Esophagus muscularis mucosa (tissue), 4 donors: Measurements from ENCODE around the gene TBC1D22A. TPM values are rescaled to one million over a fixed set of nuclear protein-coding genes. Genes with fewer than 3 reads are reported as not detected.

ENCODE experiments used
- DNase-seq: peaks from one replicate; pipeline ENCODE4 v3.0.0-alpha.2; 2017; ENCODE audit errors: extremely low spot score
- H3K27ac ChIP-seq, 4 donors: fragments of 200-600 bp; sonication (generic); replicated peaks in 1 of 4; 1 replicate in 3 of 4; 2 replicates in 1 of 4; pipeline ENCODE4 v1.5.1; 2016 to 2019; ENCODE audit warnings: mild to moderate bottlenecking in 1 of 4
- H3K27me3 ChIP-seq, 4 donors: fragments of 200-600 bp; sonication (generic); one replicate each; pipeline versions ENCODE4 v1.5.1 to v1.6.0; 2016 to 2019
- H3K36me3 ChIP-seq, 4 donors: fragments of 200-600 bp; sonication (generic); one replicate each; pipeline ENCODE4 v1.5.1; 2016 to 2019
- H3K4me1 ChIP-seq, 4 donors: fragments of 200-600 bp; sonication (generic); one replicate each; pipeline ENCODE4 v1.5.1; 2016 to 2019
- H3K4me3 ChIP-seq, 4 donors: fragments of 200-600 bp; sonication (generic); 1 replicate in 2 of 4; 2 replicates in 2 of 4; pipeline ENCODE4 v1.5.1; 2016 to 2019; ENCODE audit warnings: mild to moderate bottlenecking in 4 of 4, moderate library complexity in 1 of 4
- H3K9me3 ChIP-seq, 4 donors: fragments of 200-600 bp; sonication (generic); 1 replicate in 3 of 4; 2 replicates in 1 of 4; pipeline ENCODE4 v1.5.1; 2016 to 2019
- EP300 ChIP-seq: sonication (generic); formaldehyde crosslinking; IDR thresholded peaks from one replicate; pipeline ENCODE4 v1.6.1; 2017; ENCODE audit warnings: antibody characterized with exemption
- POLR2A ChIP-seq: fragments of 450-650 bp; IDR thresholded peaks from one replicate; pipeline ENCODE4 v1.6.1; 2017; ENCODE audit warnings: antibody characterized with exemption, moderate library complexity, mild to moderate bottlenecking, low read depth
- POLR2AphosphoS5 ChIP-seq, 2 donors: sonication (generic); formaldehyde crosslinking; IDR thresholded peaks; one replicate each; pipeline ENCODE4 v1.6.1; 2017; ENCODE audit warnings: antibody characterized with exemption in 2 of 2
- WGBS: methylation state at CpG from one replicate; pipeline ENCODE4 v1.1.5; 2018; 5-methylcytosine and 5-hydroxymethylcytosine counted together
- intact Hi-C: fragments of 100-400 bp; cut with DNase I; formaldehyde crosslinking; loops from one replicate; pipeline ENCODE4 v1.15.1; 2023
- total RNA-seq, 4 donors: library from RNA; depleted of rRNA; stranded (reverse); fragments of >200 nt; gene quantifications; one replicate each; pipeline versions ENCODE4 v1.1.0 to v1.2.1, GENCODE V29; 2016
- TF ChIP-seq, protein P1 (sequence below), 3 experiments: fragments of 200-600 bp in 2 of 3; fragments of 450-650 bp in 1 of 3; sonication (generic) in 2 of 3; IDR thresholded peaks; one replicate each; pipeline ENCODE4 v1.5.1; 2017 to 2019; ENCODE audit warnings: antibody characterized with exemption in 3 of 3, mild to moderate bottlenecking in 2 of 3, moderate library complexity in 1 of 3

TBC1D22A gene
- total RNA-seq, 4 donors from 2014 or later = 15.2 to 20.7 (median 18.8) TPM

GRCh38 chr22:46807458-46807857, 45.0 kb downstream of the TBC1D22A start:
- intact Hi-C loops = no loop called here
- Histone ChIP-seq H3K27ac (no peak overlapping the region), H3K4me1 (peaks cover 4 to 9% (median 6%) of the 10 kb centered on the region in 4 donors), H3K4me3 (no peak overlapping the region), H3K9me3 (no peaks in the 10 kb centered on the region), H3K27me3 (no peaks in the 10 kb centered on the region), H3K36me3 (peaks cover 0 to 37% (median 25%) of the 10 kb centered on the region in 4 donors)
- no peak for TF ChIP-seq POLR2AphosphoS5 (IDR thresholded peaks at IDR 0.05)
- no peak for TF ChIP-seq EP300
- TF ChIP-seq, protein P1, sequence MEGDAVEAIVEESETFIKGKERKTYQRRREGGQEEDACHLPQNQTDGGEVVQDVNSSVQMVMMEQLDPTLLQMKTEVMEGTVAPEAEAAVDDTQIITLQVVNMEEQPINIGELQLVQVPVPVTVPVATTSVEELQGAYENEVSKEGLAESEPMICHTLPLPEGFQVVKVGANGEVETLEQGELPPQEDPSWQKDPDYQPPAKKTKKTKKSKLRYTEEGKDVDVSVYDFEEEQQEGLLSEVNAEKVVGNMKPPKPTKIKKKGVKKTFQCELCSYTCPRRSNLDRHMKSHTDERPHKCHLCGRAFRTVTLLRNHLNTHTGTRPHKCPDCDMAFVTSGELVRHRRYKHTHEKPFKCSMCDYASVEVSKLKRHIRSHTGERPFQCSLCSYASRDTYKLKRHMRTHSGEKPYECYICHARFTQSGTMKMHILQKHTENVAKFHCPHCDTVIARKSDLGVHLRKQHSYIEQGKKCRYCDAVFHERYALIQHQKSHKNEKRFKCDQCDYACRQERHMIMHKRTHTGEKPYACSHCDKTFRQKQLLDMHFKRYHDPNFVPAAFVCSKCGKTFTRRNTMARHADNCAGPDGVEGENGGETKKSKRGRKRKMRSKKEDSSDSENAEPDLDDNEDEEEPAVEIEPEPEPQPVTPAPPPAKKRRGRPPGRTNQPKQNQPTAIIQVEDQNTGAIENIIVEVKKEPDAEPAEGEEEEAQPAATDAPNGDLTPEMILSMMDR (IDR thresholded peaks at IDR 0.05) = no peak
- TF ChIP-seq POLR2A = no peak
- WGBS = 100% methylated on average over 2 of the region's 6 CpGs
- no peak for DNase-seq

GRCh38 chr22:46809153-46809885, 46.9 kb downstream of the TBC1D22A start:
- no peak for DNase-seq
- Histone ChIP-seq H3K27me3 (no peaks in the 10 kb centered on the region), H3K4me3 (no peak overlapping the region), H3K4me1 (peaks cover 0 to 9% (median 7%) of the 10 kb centered on the region in 4 donors), H3K27ac (no peak overlapping the region), H3K36me3 (peaks cover 0 to 31% (median 22%) of the 10 kb centered on the region in 4 donors), H3K9me3 (no peaks in the 10 kb centered on the region)
- TF ChIP-seq, protein P1 (IDR thresholded peaks at IDR 0.05) = no peak
- no peak for TF ChIP-seq POLR2A
- no peak for TF ChIP-seq EP300
- TF ChIP-seq POLR2AphosphoS5 (IDR thresholded peaks at IDR 0.05) = no peak
- intact Hi-C loops = no loop called here
- 97% methylated on average over 17 of the region's 17 CpGs for WGBS

GRCh38 chr22:46810856-46811786, 48.7 kb downstream of the TBC1D22A start:
- DNase-seq = no peak
- Histone ChIP-seq H3K36me3 (peaks cover 0 to 22% (median 16%) of the 10 kb centered on the region in 4 donors), H3K27me3 (no peaks in the 10 kb centered on the region), H3K27ac (no peak overlapping the region), H3K4me3 (no peak overlapping the region), H3K4me1 (peaks cover 0 to 23% (median 18%) of the 10 kb centered on the region in 4 donors), H3K9me3 (no peaks in the 10 kb centered on the region)
- whole genome bisulfite sequencing = 95% methylated on average over 20 of the region's 21 CpGs
- TF ChIP-seq POLR2A = no peak
- TF ChIP-seq, protein P1 (IDR thresholded peaks at IDR 0.05) = no peak
- TF ChIP-seq POLR2AphosphoS5 (IDR thresholded peaks at IDR 0.05) = no peak
- no peak for TF ChIP-seq EP300
- intact Hi-C loops = no loop called here

DNA sequence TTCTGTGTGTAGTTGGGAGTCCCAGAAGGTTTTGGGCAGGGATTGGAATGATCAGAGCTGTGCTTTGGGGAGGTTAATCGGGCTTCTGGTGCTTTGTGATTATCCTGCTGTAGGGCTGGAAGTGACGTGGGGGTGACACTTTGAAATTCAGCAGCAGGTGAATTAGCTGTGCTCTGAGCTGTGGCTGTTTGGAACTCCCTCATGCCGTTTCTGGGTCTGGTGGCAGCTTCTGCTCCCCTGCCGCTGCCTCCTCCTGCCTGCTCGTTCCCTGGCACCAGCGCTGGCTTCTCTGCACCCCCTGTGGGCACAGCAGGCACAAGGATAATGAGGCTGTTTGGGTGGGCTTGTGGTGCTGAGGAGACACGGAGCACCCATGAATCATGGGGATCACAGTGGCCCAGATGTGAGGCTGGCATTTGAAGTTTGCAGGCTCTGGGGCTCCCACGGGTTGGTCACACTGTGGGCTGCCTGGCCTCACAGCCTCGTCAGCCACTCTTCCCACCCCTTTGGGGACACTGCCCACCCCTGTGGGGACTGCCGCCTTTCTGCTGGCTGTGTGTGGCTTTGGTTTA, 49.7 kb downstream of the TBC1D22A start:
- Histone ChIP-seq H3K4me3 (no peak overlapping the region), H3K27me3 (no peaks in the 10 kb centered on the region), H3K4me1 (peaks cover 0 to 29% (median 25%) of the 10 kb centered on the region in 4 donors), H3K9me3 (no peaks in the 10 kb centered on the region), H3K27ac (no peak overlapping the region), H3K36me3 (peaks cover 0 to 15% (median 10%) of the 10 kb centered on the region in 4 donors)
- TF ChIP-seq EP300 (no peak), POLR2AphosphoS5 (IDR thresholded peaks at IDR 0.05) (no peak), POLR2A (no peak)
- TF ChIP-seq, protein P1 (IDR thresholded peaks at IDR 0.05) = no peak
- no peak for DNase-seq
- intact Hi-C loops = no loop called here
- WGBS = 89% methylated on average over 7 of the region's 10 CpGs
